ENCODE measurements around the gene FNTB. TPM values are rescaled to one million over a fixed set of nuclear protein-coding genes. Genes with fewer than 3 reads are reported as not detected.

FNTB gene
- total RNA-seq, 1 experiment from 2014 or later = 14.2 TPM

DNA sequence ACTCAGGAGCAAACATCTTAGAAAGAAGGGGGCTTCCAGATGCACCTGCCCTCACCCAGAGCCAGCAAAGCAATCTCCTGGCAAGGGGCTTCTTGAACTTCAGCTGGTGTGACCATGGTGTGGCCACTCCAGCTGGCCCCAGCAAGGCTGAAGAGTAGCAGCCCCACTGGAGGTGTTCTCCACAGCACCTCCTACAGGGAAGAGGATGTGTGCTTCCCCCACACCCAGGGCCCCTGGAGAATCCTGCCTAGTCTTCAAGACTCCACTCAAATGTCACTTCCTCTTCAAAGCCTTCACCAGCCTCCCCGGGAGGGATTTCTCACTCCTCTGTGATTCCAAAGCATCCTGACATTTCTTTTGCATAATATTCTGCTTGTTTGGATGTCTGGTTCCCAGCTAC lies 23.1 kb upstream of the FNTB start (continued):
- TF ChIP-seq, protein P1, sequence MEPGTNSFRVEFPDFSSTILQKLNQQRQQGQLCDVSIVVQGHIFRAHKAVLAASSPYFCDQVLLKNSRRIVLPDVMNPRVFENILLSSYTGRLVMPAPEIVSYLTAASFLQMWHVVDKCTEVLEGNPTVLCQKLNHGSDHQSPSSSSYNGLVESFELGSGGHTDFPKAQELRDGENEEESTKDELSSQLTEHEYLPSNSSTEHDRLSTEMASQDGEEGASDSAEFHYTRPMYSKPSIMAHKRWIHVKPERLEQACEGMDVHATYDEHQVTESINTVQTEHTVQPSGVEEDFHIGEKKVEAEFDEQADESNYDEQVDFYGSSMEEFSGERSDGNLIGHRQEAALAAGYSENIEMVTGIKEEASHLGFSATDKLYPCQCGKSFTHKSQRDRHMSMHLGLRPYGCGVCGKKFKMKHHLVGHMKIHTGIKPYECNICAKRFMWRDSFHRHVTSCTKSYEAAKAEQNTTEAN (CRISPR knock-in tag; IDR thresholded peaks at IDR 0.05) = no peak
- TF ChIP-seq GTF2I (CRISPR knock-in tag; conservative IDR thresholded peaks at IDR 0.05) (no peak), ZNF317 (CRISPR knock-in tag; IDR thresholded peaks at IDR 0.05; ENCODE audit: borderline replicate concordance, low read depth) (no peak), GABPB1 (CRISPR knock-in tag; IDR thresholded peaks at IDR 0.05) (no peak), ZNF263 (CRISPR knock-in tag; IDR thresholded peaks at IDR 0.05; ENCODE audit: low read depth) (no peak), ZNF232 (CRISPR knock-in tag; IDR thresholded peaks at IDR 0.05) (no peak)

GRCh38 chr14:64965356-64966000 lies 21.2 kb upstream of the FNTB start:
- H3K4me3 Mint-ChIP-seq = no peak overlapping the region
- H3K4me1 Mint-ChIP-seq = peaks cover 49% of the 10 kb centered on the region
- no peak for TF ChIP-seq MYBL2 (CRISPR knock-in tag; IDR thresholded peaks at IDR 0.05)
- TF ChIP-seq, protein P2, sequence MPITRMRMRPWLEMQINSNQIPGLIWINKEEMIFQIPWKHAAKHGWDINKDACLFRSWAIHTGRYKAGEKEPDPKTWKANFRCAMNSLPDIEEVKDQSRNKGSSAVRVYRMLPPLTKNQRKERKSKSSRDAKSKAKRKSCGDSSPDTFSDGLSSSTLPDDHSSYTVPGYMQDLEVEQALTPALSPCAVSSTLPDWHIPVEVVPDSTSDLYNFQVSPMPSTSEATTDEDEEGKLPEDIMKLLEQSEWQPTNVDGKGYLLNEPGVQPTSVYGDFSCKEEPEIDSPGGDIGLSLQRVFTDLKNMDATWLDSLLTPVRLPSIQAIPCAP (CRISPR knock-in tag; IDR thresholded peaks at IDR 0.05) = no peak
- no peak for TF ChIP-seq NR2C2 (CRISPR knock-in tag; IDR thresholded peaks at IDR 0.05)
- TF ChIP-seq JAZF1 (CRISPR knock-in tag; IDR thresholded peaks at IDR 0.05) = no peak
- TF ChIP-seq, protein P3, sequence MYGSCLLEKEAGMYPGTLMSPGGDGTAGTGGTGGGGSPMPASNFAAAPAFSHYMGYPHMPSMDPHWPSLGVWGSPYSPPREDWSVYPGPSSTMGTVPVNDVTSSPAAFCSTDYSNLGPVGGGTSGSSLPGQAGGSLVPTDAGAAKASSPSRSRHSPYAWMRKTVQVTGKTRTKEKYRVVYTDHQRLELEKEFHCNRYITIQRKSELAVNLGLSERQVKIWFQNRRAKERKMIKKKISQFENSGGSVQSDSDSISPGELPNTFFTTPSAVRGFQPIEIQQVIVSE (CRISPR knock-in tag; IDR thresholded peaks at IDR 0.05; ENCODE audit: borderline replicate concordance) = no peak
- TF ChIP-seq NR1H2 (CRISPR knock-in tag; IDR thresholded peaks at IDR 0.05) = no peak
- TF ChIP-seq ZNF671 (CRISPR knock-in tag; IDR thresholded peaks at IDR 0.05) = no peak
- no peak for TF ChIP-seq GRHL2 (CRISPR knock-in tag; IDR thresholded peaks at IDR 0.05; ENCODE audit: insufficient replicate concordance, severe bottlenecking)
- TF ChIP-seq PRDM15 (CRISPR knock-in tag; IDR thresholded peaks at IDR 0.05) = no peak
- TF ChIP-seq NFE2L1 (CRISPR knock-in tag; IDR thresholded peaks at IDR 0.05) = no peak
- TF ChIP-seq JUN (CRISPR knock-in tag; IDR thresholded peaks at IDR 0.05) = no peak
- TF ChIP-seq SMAD4 (CRISPR knock-in tag; IDR thresholded peaks at IDR 0.05) = no peak
- no peaks in the 10 kb centered on the region for H3K27me3 Mint-ChIP-seq (ENCODE audit: low read depth)
- ATAC-seq (no peak), DNase-seq (ENCODE audit: low spot score) (no peak)
- H3K9me3 Mint-ChIP-seq = peaks cover 3% of the 10 kb centered on the region; the same call in 1 of the 2 replicates
- H3K36me3 Mint-ChIP-seq = peaks cover 18% of the 10 kb centered on the region
- ChIA-PET POLR2A (interaction anchor here (0.9 to 1.2 kb wide), 2 partner anchors 22 to 51 kb away, joined by 3 read pairs; partner anchors contain the start of genes CHURC1 and FNTB), CTCF (interaction anchor here (0.7 to 1.8 kb wide), 4 partner anchors 12 to 499 kb away, joined by 3 to 12 read pairs (median 6); partner anchors contain the start of gene FNTB)
- H3K27ac Mint-ChIP-seq = no peak overlapping the region

DNA sequence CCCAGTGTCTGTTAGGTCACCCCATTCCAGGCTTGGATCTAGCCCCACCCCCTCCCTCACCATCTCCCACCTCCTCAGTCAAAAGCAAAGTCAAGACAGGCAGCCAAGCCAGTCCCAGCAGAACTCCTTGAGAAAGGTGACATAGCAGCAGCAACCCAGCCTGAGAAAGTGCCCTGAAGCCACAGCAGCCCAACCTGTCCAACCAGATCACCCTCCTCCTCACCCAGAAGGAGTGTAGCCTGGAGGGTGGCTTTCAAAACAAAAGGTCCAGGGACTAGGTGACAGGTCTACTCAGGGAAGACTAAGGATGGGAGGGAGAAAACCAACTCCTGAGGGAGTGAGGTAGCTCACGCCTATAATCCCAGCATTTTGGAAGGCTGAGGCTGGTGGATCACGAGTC lies 19.7 kb upstream of the FNTB start:
- DNase-seq (ENCODE audit: low spot score) (no peak), ATAC-seq (no peak)
- peaks cover 51% of the 10 kb centered on the region for H3K4me1 Mint-ChIP-seq
- CTCF ChIA-PET = no interaction called here
- H3K9me3 Mint-ChIP-seq = peaks cover 3% of the 10 kb centered on the region; the same call in 1 of the 2 replicates
- H3K36me3 Mint-ChIP-seq = peaks cover 18% of the 10 kb centered on the region
- peak overlapping the region; percentile 92; the same call in 1 of the 2 replicates for H3K27ac Mint-ChIP-seq
- no peak overlapping the region for H3K4me3 Mint-ChIP-seq
- H3K27me3 Mint-ChIP-seq (ENCODE audit: low read depth) = no peaks in the 10 kb centered on the region; the same call in 1 of the 2 replicates
- POLR2A ChIA-PET = interaction anchor here (0.6 kb wide), 1 partner anchor 1671 kb away, joined by 9 read pairs; no protein-coding TSS in a partner anchor
- TF ChIP-seq ZNF263 (CRISPR knock-in tag; IDR thresholded peaks at IDR 0.05; ENCODE audit: low read depth) (no peak), SMAD3 (CRISPR knock-in tag; IDR thresholded peaks at IDR 0.05; ENCODE audit: borderline replicate concordance) (no peak), CREB1 (CRISPR knock-in tag; IDR thresholded peaks at IDR 0.05) (no peak), ZBTB21 (CRISPR knock-in tag; IDR thresholded peaks at IDR 0.05; ENCODE audit: borderline replicate concordance) (no peak), OVOL2 (CRISPR knock-in tag; IDR thresholded peaks at IDR 0.05; ENCODE audit: borderline replicate concordance) (no peak), FOXK1 (CRISPR knock-in tag; IDR thresholded peaks at IDR 0.05) (no peak)
- TF ChIP-seq, protein P2 (CRISPR knock-in tag; IDR thresholded peaks at IDR 0.05) = no peak
- TF ChIP-seq, protein P4, sequence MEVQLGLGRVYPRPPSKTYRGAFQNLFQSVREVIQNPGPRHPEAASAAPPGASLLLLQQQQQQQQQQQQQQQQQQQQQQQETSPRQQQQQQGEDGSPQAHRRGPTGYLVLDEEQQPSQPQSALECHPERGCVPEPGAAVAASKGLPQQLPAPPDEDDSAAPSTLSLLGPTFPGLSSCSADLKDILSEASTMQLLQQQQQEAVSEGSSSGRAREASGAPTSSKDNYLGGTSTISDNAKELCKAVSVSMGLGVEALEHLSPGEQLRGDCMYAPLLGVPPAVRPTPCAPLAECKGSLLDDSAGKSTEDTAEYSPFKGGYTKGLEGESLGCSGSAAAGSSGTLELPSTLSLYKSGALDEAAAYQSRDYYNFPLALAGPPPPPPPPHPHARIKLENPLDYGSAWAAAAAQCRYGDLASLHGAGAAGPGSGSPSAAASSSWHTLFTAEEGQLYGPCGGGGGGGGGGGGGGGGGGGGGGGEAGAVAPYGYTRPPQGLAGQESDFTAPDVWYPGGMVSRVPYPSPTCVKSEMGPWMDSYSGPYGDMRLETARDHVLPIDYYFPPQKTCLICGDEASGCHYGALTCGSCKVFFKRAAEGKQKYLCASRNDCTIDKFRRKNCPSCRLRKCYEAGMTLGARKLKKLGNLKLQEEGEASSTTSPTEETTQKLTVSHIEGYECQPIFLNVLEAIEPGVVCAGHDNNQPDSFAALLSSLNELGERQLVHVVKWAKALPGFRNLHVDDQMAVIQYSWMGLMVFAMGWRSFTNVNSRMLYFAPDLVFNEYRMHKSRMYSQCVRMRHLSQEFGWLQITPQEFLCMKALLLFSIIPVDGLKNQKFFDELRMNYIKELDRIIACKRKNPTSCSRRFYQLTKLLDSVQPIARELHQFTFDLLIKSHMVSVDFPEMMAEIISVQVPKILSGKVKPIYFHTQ (CRISPR knock-in tag; IDR thresholded peaks at IDR 0.05) = no peak
